Parathyroid adenoma (tissue), 2 donors: ENCODE data around the gene BAZ1B.

Experiments used
- H2AFZ ChIP-seq: fragments of 300-600 bp; sonication (generic); one replicate; pipeline ENCODE4 v1.7.0; 2017; ENCODE audit warnings: antibody characterized with exemption, mild to moderate bottlenecking
- H3K27ac ChIP-seq: fragments of 300-600 bp; sonication (generic); one replicate; pipeline ENCODE4 v1.7.0; 2017
- H3K27me3 ChIP-seq: fragments of 300-600 bp; sonication (generic); one replicate; pipeline ENCODE4 v1.7.0; 2017; ENCODE audit warnings: low read length; ENCODE audit not compliant: control insufficient read depth, insufficient read depth
- H3K36me3 ChIP-seq: fragments of 300-600 bp; sonication (generic); one replicate; pipeline ENCODE4 v1.7.0; 2017; ENCODE audit warnings: low read length; ENCODE audit not compliant: control insufficient read depth, insufficient read depth
- H3K4me1 ChIP-seq: fragments of 300-600 bp; sonication (generic); one replicate; pipeline ENCODE4 v1.7.0; 2017; ENCODE audit warnings: control low read depth
- H3K4me2 ChIP-seq: fragments of 300-600 bp; sonication (generic); one replicate; pipeline ENCODE4 v1.7.0; 2017; ENCODE audit warnings: low read length
- H3K4me3 ChIP-seq: fragments of 300-600 bp; sonication (generic); one replicate; pipeline ENCODE4 v1.7.0; 2017; ENCODE audit warnings: low read depth, low read length
- H3K79me2 ChIP-seq: fragments of 300-600 bp; sonication (generic); one replicate; pipeline ENCODE4 v1.7.0; 2017; ENCODE audit warnings: control low read depth
- H3K9ac ChIP-seq: fragments of 300-600 bp; sonication (generic); one replicate; pipeline ENCODE4 v1.7.0; 2017; ENCODE audit warnings: mild to moderate bottlenecking
- H3K9me3 ChIP-seq: fragments of 300-600 bp; sonication (generic); one replicate; pipeline ENCODE4 v1.7.0; 2017; ENCODE audit warnings: low read length; ENCODE audit not compliant: control insufficient read depth
- TF ChIP-seq, protein P1 (sequence below): fragments of 300-600 bp; sonication (generic); IDR thresholded peaks from one replicate; pipeline ENCODE4 v1.7.0; 2017; ENCODE audit warnings: antibody characterized with exemption, mild to moderate bottlenecking
- donor health status: primary hyperparathyroidism.

Gene BAZ1B

DNA sequence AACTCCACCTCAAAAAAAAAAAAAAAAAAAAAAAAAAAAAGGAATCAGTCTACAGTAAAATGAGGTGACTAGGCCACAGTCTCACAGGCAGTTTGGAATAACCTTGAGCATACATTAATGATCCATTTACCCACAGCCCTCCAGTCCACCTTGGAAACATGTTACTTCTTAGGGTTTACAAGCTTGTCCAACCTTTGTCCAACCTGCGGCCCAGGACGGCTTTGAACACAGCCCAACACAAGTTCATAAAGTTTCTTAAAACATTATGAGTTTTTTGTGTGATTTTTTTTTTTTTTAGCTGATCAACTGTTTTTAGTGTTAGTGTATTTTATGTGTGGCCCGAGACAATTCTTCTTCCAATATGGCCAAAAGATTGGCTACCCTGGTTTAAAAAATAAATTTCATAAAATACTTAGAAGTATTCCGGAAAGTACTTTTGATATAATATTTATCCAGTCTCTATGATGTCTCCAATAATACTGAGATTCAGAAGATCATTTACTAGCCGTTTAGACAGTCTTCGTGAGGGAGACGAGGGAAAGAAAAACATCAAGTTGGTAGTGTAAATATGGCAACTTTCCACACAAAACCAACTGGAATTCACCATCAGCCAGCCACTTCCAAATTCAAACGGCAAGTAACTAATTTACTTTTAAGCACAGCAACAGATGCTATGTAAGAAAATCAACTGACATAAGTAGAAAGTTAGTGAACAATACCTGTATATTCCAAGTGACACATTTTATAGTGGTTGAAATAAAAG, 9.9 kb downstream of the BAZ1B start:
- TF ChIP-seq, protein P1, sequence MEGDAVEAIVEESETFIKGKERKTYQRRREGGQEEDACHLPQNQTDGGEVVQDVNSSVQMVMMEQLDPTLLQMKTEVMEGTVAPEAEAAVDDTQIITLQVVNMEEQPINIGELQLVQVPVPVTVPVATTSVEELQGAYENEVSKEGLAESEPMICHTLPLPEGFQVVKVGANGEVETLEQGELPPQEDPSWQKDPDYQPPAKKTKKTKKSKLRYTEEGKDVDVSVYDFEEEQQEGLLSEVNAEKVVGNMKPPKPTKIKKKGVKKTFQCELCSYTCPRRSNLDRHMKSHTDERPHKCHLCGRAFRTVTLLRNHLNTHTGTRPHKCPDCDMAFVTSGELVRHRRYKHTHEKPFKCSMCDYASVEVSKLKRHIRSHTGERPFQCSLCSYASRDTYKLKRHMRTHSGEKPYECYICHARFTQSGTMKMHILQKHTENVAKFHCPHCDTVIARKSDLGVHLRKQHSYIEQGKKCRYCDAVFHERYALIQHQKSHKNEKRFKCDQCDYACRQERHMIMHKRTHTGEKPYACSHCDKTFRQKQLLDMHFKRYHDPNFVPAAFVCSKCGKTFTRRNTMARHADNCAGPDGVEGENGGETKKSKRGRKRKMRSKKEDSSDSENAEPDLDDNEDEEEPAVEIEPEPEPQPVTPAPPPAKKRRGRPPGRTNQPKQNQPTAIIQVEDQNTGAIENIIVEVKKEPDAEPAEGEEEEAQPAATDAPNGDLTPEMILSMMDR = no peak
- H3K4me2 ChIP-seq = no peak overlapping the region
- no peaks in the 10 kb centered on the region for H3K9me3 ChIP-seq
- H3K36me3 ChIP-seq = no peaks in the 10 kb centered on the region
- peaks cover 4% of the 10 kb centered on the region for H3K4me1 ChIP-seq
- no peak overlapping the region for H3K9ac ChIP-seq
- H3K27ac ChIP-seq = no peak overlapping the region
- no peak overlapping the region for H3K4me3 ChIP-seq
- H2AFZ ChIP-seq = no peak overlapping the region
- H3K27me3 ChIP-seq = no peaks in the 10 kb centered on the region
- peaks cover 83% of the 10 kb centered on the region for H3K79me2 ChIP-seq

DNA sequence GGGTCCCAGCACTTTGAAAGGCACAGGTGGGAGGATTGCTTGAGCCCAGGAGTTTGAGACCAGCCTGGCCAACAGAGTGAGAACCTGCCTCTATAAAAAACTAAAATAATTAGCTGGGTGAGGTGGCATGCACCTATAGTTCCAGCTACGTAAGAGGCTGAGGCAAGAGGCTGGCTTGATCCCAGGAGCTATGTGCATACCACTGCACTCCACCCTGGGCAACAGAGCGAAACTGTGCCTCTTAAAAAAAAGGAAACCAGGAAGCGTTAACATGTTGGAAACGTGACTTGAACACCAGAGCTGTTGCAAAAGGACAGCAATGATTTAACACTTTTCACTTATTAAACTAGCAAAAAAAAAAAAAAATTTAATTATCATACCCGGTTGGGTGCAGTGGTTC, 12.6 kb downstream of the BAZ1B start:
- Histone ChIP-seq H2AFZ (no peak overlapping the region), H3K9ac (no peak overlapping the region), H3K4me2 (no peak overlapping the region), H3K27me3 (no peaks in the 10 kb centered on the region), H3K9me3 (no peaks in the 10 kb centered on the region), H3K79me2 (peaks cover 82% of the 10 kb centered on the region), H3K4me1 (peaks cover under 1% of the 10 kb centered on the region), H3K4me3 (no peak overlapping the region), H3K27ac (no peak overlapping the region), H3K36me3 (no peaks in the 10 kb centered on the region)
- TF ChIP-seq, protein P1 = no peak

DNA sequence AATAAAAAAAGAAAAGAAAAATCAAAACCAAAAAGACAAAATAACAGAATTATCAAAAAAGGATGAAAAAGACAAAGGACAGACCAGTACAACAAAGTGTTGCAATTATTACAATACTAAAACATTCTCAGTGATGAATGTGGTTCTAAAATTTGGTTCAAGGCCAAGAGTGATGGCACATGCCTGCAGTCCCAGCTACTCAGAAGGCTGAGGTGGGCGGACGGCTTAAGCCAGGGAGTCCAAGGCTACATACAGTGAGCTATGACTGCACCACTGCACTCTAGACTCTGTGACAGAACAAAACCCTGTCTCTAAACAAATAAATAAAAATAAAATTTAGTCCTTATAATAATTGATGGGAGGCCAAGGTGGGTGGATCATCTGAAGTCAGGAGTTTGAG, 14.5 kb downstream of the BAZ1B start:
- Histone ChIP-seq H3K36me3 (no peaks in the 10 kb centered on the region), H3K4me3 (no peak overlapping the region), H3K9ac (no peak overlapping the region), H3K4me1 (no peaks in the 10 kb centered on the region), H3K27me3 (no peaks in the 10 kb centered on the region), H3K79me2 (peaks cover 78% of the 10 kb centered on the region), H3K27ac (no peak overlapping the region), H3K9me3 (no peaks in the 10 kb centered on the region), H2AFZ (no peak overlapping the region), H3K4me2 (no peak overlapping the region)
- TF ChIP-seq, protein P1 = no peak

DNA sequence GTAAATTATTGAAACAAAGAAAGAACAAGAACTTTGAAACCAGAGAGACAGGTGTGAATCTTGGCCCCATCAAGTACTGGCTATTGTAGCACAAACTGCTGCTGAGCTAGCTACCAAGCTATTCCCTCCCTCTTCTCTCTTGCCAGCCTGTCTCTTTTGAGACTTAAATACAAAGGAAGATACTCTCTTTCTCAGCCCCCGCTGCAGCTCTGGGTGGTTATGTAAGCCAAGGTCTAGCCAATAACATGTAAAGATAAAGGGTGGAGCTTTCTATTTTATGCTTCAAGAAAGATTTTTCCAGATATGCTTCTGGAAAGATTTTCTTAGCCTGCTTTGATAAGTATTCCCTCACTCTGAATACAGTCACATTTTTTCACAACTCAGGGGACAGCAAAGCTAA, 17.2 kb downstream of the BAZ1B start:
- no peak overlapping the region for H3K4me2 ChIP-seq
- H3K9ac ChIP-seq = no peak overlapping the region
- H3K27ac ChIP-seq = no peak overlapping the region
- H3K27me3 ChIP-seq = no peaks in the 10 kb centered on the region
- H3K4me1 ChIP-seq = no peaks in the 10 kb centered on the region
- H3K9me3 ChIP-seq = no peaks in the 10 kb centered on the region
- TF ChIP-seq, protein P1 = no peak
- no peak overlapping the region for H3K4me3 ChIP-seq
- H3K79me2 ChIP-seq = peaks cover 73% of the 10 kb centered on the region
- no peak overlapping the region for H2AFZ ChIP-seq
- no peaks in the 10 kb centered on the region for H3K36me3 ChIP-seq

DNA sequence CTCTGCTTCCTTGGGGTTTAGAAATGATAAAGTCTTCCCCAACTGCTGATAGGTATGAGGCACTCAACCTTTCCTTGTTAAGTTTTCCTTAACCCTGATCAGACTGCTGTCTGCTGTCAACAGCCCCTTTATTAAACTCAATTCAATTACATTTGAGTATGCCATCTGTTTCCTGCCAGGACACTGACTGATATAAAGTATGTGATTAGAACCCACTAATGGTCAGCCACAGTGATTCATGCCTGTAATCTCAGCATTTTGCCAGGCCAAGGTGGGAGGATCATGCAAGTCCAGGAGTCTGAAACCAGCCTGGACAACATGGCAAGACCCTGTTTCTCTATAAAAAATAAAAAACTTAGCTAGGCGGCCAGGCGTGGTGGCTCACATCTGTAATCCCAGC, 18.1 kb downstream of the BAZ1B start:
- no peak overlapping the region for H3K4me2 ChIP-seq
- H3K9ac ChIP-seq = no peak overlapping the region
- no peaks in the 10 kb centered on the region for H3K27me3 ChIP-seq
- H3K36me3 ChIP-seq = no peaks in the 10 kb centered on the region
- TF ChIP-seq, protein P1 = no peak
- H3K4me3 ChIP-seq = no peak overlapping the region
- H3K9me3 ChIP-seq = no peaks in the 10 kb centered on the region
- H2AFZ ChIP-seq = no peak overlapping the region
- no peaks in the 10 kb centered on the region for H3K4me1 ChIP-seq
- no peak overlapping the region for H3K27ac ChIP-seq
- peaks cover 69% of the 10 kb centered on the region for H3K79me2 ChIP-seq
